ENCODE results near the gene CFAP73. TPM values are rescaled to one million over a fixed set of nuclear protein-coding genes. Genes with fewer than 3 reads are reported as not detected.
"Not testable (repeated sequence)": the region's sequence is repeated elsewhere in the genome, so short reads cannot be mapped to it uniquely, and the experiment has no call there.

CFAP73 gene
- polyA plus RNA-seq, 3 donors: 0.39 to 0.73 TPM; not detected in 1

GRCh38 chr12:113116875-113117274, 32.6 kb upstream of the CFAP73 start:
- 69 to 77% (median 76%) methylated on average over 6 of the region's 6 CpGs for WGBS, 3 donors
- H3K27ac ChIP-seq (ENCODE audit: low read depth, low read length): no peak overlapping the region

- WGBS, 3 donors: 77 to 82% (median 79%) methylated on average over 8 of the region's 8 CpGs
Observed at GRCh38 chr12:113117684-113118083, 31.8 kb upstream of the CFAP73 start.

GRCh38 chr12:113118142-113118541, 31.4 kb upstream of the CFAP73 start:
- WGBS, 3 donors: 96 to 100% (median 97%) methylated on average over 1 of the region's 1 CpG
- no peak overlapping the region for H3K27ac ChIP-seq (ENCODE audit: low read depth, low read length)

More at GRCh38 chr12:113117684-113118083, 31.8 kb upstream of the CFAP73 start:
- H3K27ac ChIP-seq (ENCODE audit: low read depth, low read length): not testable (repeated sequence)

- no peak overlapping the region for H3K27ac ChIP-seq (ENCODE audit: low read depth, low read length)
- WGBS, 3 donors: 35 to 36% (median 36%) methylated on average over 4 of the region's 4 CpGs
Observed at GRCh38 chr12:113119980-113120669, 29.4 kb upstream of the CFAP73 start.

- no peak overlapping the region for H3K27ac ChIP-seq (ENCODE audit: low read depth, low read length)
- WGBS, 3 donors: 69 to 77% (median 76%) methylated on average over 3 of the region's 3 CpGs
Observed at GRCh38 chr12:113120670-113121370, 28.7 kb upstream of the CFAP73 start.

- WGBS, 3 donors: 31 to 50% (median 33%) methylated on average over 15 of the region's 15 CpGs
- H3K27ac ChIP-seq (ENCODE audit: low read depth, low read length): no peak overlapping the region
Observed at GRCh38 chr12:113127791-113128199, 21.7 kb upstream of the CFAP73 start.

GRCh38 chr12:113128802-113129663, 20.5 kb upstream of the CFAP73 start:
- no peak overlapping the region for H3K27ac ChIP-seq (ENCODE audit: low read depth, low read length)

GRCh38 chr12:113129664-113130456, 19.7 kb upstream of the CFAP73 start:
- no peak overlapping the region for H3K27ac ChIP-seq (ENCODE audit: low read depth, low read length)
- 76 to 82% (median 77%) methylated on average over 17 of the region's 17 CpGs for WGBS, 3 donors

More at GRCh38 chr12:113128802-113129663, 20.5 kb upstream of the CFAP73 start:
- WGBS, 3 donors: 58 to 77% (median 60%) methylated on average over 8 to 9 of the region's 9 CpGs

GRCh38 chr12:113130457-113131135, 18.9 kb upstream of the CFAP73 start:
- H3K27ac ChIP-seq (ENCODE audit: low read depth, low read length): no peak overlapping the region
- WGBS, 3 donors: 50 to 60% (median 55%) methylated on average over 17 to 18 of the region's 18 CpGs

- no peak overlapping the region for H3K27ac ChIP-seq (ENCODE audit: low read depth, low read length)
- 72 to 76% (median 72%) methylated on average over 1 of the region's 1 CpG for WGBS, 3 donors
Observed at GRCh38 chr12:113131556-113131955, 18.0 kb upstream of the CFAP73 start.

GRCh38 chr12:113133036-113133435, 16.5 kb upstream of the CFAP73 start:
- 61 to 67% (median 67%) methylated on average over 6 of the region's 6 CpGs for whole genome bisulfite sequencing, 3 donors
- no peak overlapping the region for H3K27ac ChIP-seq (ENCODE audit: low read depth, low read length)

GRCh38 chr12:113133666-113134065, 15.9 kb upstream of the CFAP73 start:
- no peak overlapping the region for H3K27ac ChIP-seq (ENCODE audit: low read depth, low read length)
- WGBS, 3 donors: 69 to 87% (median 70%) methylated on average over 3 of the region's 3 CpGs

- no peak overlapping the region for H3K27ac ChIP-seq (ENCODE audit: low read depth, low read length)
- 73 to 92% (median 78%) methylated on average over 2 of the region's 2 CpGs for WGBS, 3 donors
Observed at GRCh38 chr12:113134071-113134470, 15.5 kb upstream of the CFAP73 start.

- WGBS, 3 donors: 56 to 63% (median 58%) methylated on average over 6 of the region's 6 CpGs
- no peak overlapping the region for H3K27ac ChIP-seq (ENCODE audit: low read depth, low read length)
Observed at GRCh38 chr12:113134521-113134951, 15.0 kb upstream of the CFAP73 start.

GRCh38 chr12:113135178-113136127, 14.1 kb upstream of the CFAP73 start, which contains the start of gene RASAL1:
Gene RASAL1, minus strand, starts transcription at chr12:113135761. Its CDS starts 299 bp downstream, at chr12:113135462.
- WGBS, 3 donors: 3 to 6% (median 5%) methylated on average over 59 to 68 of the region's 68 CpGs
- H3K27ac ChIP-seq (ENCODE audit: low read depth, low read length): no peak within 1 kb of the TSS
